Keratinocyte (primary cell): Measurements from ENCODE around the gene PAAF1. TPM values are rescaled to one million over a fixed set of nuclear protein-coding genes. Genes with fewer than 3 reads are reported as not detected.
A peak's percentile ranks its signal among the peaks of the same experiment; 100 is the strongest.

Experiments
- DNase-seq: peaks from one replicate; pipeline ENCODE4 v3.0.0-alpha.2; 2011; ENCODE audit warnings: low read depth, missing footprints, low spot score
- FAIRE-seq: peaks from 2 replicates; lab custom pipeline; 2011; peaks lifted over from hg19 to GRCh38; lab: Jason Lieb, UNC
- H2AFZ ChIP-seq: 2 replicates; pipeline ENCODE4 v1.6.0; 2012; ENCODE audit warnings: low read length, control low read depth, inconsistent platforms; ENCODE audit not compliant: control insufficient read depth
- H3K27ac ChIP-seq: 2 replicates; pipeline ENCODE4 v1.5.1; 2011; ENCODE audit warnings: low read length; ENCODE audit not compliant: control insufficient read depth, insufficient read depth
- H3K27me3 ChIP-seq: 3 replicates; pipeline ENCODE4 v1.6.0; 2011; ENCODE audit warnings: low read length; ENCODE audit not compliant: control insufficient read depth, insufficient read depth; ENCODE audit errors: extremely low read depth
- H3K36me3 ChIP-seq, 2 experiments: 2 replicates in 1 of 2; 3 replicates in 1 of 2; pipeline ENCODE4 v1.5.1; 2011; ENCODE audit warnings: low read length in 2 of 2, mild to moderate bottlenecking in 1 of 2; ENCODE audit not compliant: control insufficient read depth in 2 of 2, insufficient read depth in 2 of 2; ENCODE audit errors: extremely low read depth in 1 of 2
- H3K4me1 ChIP-seq: 3 replicates; pipeline ENCODE4 v1.5.1; 2011; ENCODE audit warnings: low read length; ENCODE audit not compliant: control insufficient read depth, insufficient read depth; ENCODE audit errors: extremely low read depth
- H3K4me2 ChIP-seq: 3 replicates; pipeline ENCODE4 v1.6.0; 2011; ENCODE audit warnings: low read depth, low read length; ENCODE audit not compliant: control insufficient read depth, insufficient read depth; ENCODE audit errors: extremely low read depth
- H3K4me3 ChIP-seq, 3 experiments: fragments of 200-600 bp in 1 of 3; sonication (generic) in 1 of 3; 2 replicates in 2 of 3; 3 replicates in 1 of 3; pipeline ENCODE4 v1.5.1; 2011 to 2016; ENCODE audit warnings: low read length in 3 of 3, mild to moderate bottlenecking in 3 of 3, control low read depth in 2 of 3, inconsistent platforms in 1 of 3, low read depth in 1 of 3, mixed read lengths in 1 of 3, mixed run types in 1 of 3, moderate library complexity in 1 of 3; ENCODE audit not compliant: control insufficient read depth in 2 of 3, insufficient read depth in 2 of 3; ENCODE audit errors: extremely low read depth in 1 of 3
- H3K79me2 ChIP-seq: 2 replicates; pipeline ENCODE4 v1.6.0; 2012; ENCODE audit warnings: low read length; ENCODE audit not compliant: control insufficient read depth, insufficient read depth
- H3K9ac ChIP-seq: 3 replicates; pipeline ENCODE4 v1.6.0; 2011; ENCODE audit warnings: low read length; ENCODE audit not compliant: control insufficient read depth, insufficient read depth; ENCODE audit errors: extremely low read depth
- H3K9me1 ChIP-seq: 3 replicates; pipeline ENCODE4 v1.6.0; 2011; ENCODE audit warnings: low read length; ENCODE audit not compliant: control insufficient read depth, insufficient read depth; ENCODE audit errors: extremely low read depth
- H3K9me3 ChIP-seq: 2 replicates; pipeline ENCODE4 v1.5.1; 2012; ENCODE audit warnings: low read depth, low read length; ENCODE audit not compliant: control insufficient read depth
- H4K20me1 ChIP-seq: 3 replicates; pipeline ENCODE4 v1.6.0; 2011; ENCODE audit warnings: low read length; ENCODE audit not compliant: control insufficient read depth, insufficient read depth; ENCODE audit errors: extremely low read depth
- CTCF ChIP-seq, 3 experiments: IDR thresholded peaks in 1 of 3; conservative IDR thresholded peaks in 1 of 3; optimal IDR thresholded peaks in 1 of 3; 2 replicates in 2 of 3; 3 replicates in 1 of 3; pipeline versions ENCODE3 to v1.5.1; 2011; ENCODE audit warnings: low read length in 3 of 3, mild to moderate bottlenecking in 3 of 3, moderate library complexity in 2 of 3, control low read depth in 1 of 3, inconsistent platforms in 1 of 3; ENCODE audit not compliant: insufficient read depth in 2 of 3; ENCODE audit errors: extremely low read depth in 1 of 3
- EZH2 ChIP-seq: IDR thresholded peaks from one replicate; pipeline ENCODE4 v1.6.1; 2012; ENCODE audit warnings: inconsistent platforms, mild to moderate bottlenecking, low read length, moderate library complexity
- dilution Hi-C: fragments of 300-500 bp; cut with MboI; formaldehyde crosslinking; loops from one replicate; pipeline ENCODE4 v1.7.0; 2020; ENCODE audit warnings: low sequenced_read_pairs; ENCODE audit not compliant: extremely low pct_ligation_motif_present
- polyA plus RNA-seq, 5 experiments: library from polyadenylated mRNA; depleted of rRNA in 3 of 5; stranded (reverse) in 3 of 5; stranded (forward) in 1 of 5; unstranded in 1 of 5; fragments of >200 nt; gene quantifications; 1 replicate in 1 of 5; 2 replicates in 3 of 5; 3 replicates in 1 of 5; pipeline versions ENCODE4 v1.2.1 to v1.2.3, GENCODE V29; 2011 to 2012; ENCODE audit warnings: missing spikeins in 2 of 5, low read depth in 1 of 5, low replicate concordance in 1 of 5

The PAAF1 gene
- polyA plus RNA-seq, 1 donor (not counting 4 experiments of a cell fraction or from before 2014, with no cell fraction given) = 19.1 TPM

- FAIRE-seq = no peak
- Histone ChIP-seq H3K27ac (peak overlapping the region; percentile 39), H3K27me3 (no peaks in the 10 kb centered on the region), H4K20me1 (no peaks in the 10 kb centered on the region), H3K4me3 (no peak overlapping the region), H3K9me3 (no peaks in the 10 kb centered on the region), H3K4me2 (no peak overlapping the region), H2AFZ (no peak overlapping the region), H3K9ac (no peak overlapping the region), H3K4me1 (peaks cover 12% of the 10 kb centered on the region), H3K36me3 (peaks cover 0 to 3% of the 10 kb centered on the region in 2 experiments), H3K9me1 (no peaks in the 10 kb centered on the region), H3K79me2 (no peaks in the 10 kb centered on the region)
- dilution Hi-C loops = no loop called here
- DNase-seq = peak; percentile 21
- TF ChIP-seq CTCF (optimal IDR thresholded peaks at IDR 0.05 in 1 of 3, IDR thresholded peaks at IDR 0.05 in 1 of 3, conservative IDR thresholded peaks at IDR 0.05 in 1 of 3; ENCODE audit: extremely low read depth in 1 of 3, insufficient read depth in 2 of 3, low read length in 3 of 3) (no peak), EZH2 (no peak)
These were observed 10.7 kb upstream of the PAAF1 start for GRCh38 chr11:73866095-73866579.

- H3K36me3 ChIP-seq = peaks cover 0 to 3% of the 10 kb centered on the region in 2 experiments
- DNase-seq (peak; percentile 45), FAIRE-seq (no peak)
- no peak overlapping the region for H3K4me3 ChIP-seq
- peak overlapping the region; percentile 39 for H3K27ac ChIP-seq
- H2AFZ ChIP-seq = no peak overlapping the region
- H3K9me1 ChIP-seq = no peaks in the 10 kb centered on the region
- peaks cover 12% of the 10 kb centered on the region for H3K4me1 ChIP-seq
- no peaks in the 10 kb centered on the region for H4K20me1 ChIP-seq
- no peaks in the 10 kb centered on the region for H3K79me2 ChIP-seq
- dilution Hi-C loops = no loop called here
- H3K9ac ChIP-seq = no peak overlapping the region
- H3K9me3 ChIP-seq = no peaks in the 10 kb centered on the region
- no peaks in the 10 kb centered on the region for H3K27me3 ChIP-seq
- TF ChIP-seq CTCF (optimal IDR thresholded peaks at IDR 0.05 in 1 of 3, IDR thresholded peaks at IDR 0.05 in 1 of 3, conservative IDR thresholded peaks at IDR 0.05 in 1 of 3; ENCODE audit: extremely low read depth in 1 of 3, insufficient read depth in 2 of 3, low read length in 3 of 3) (no peak), EZH2 (no peak)
- no peak overlapping the region for H3K4me2 ChIP-seq
These were observed 10.2 kb upstream of the PAAF1 start for GRCh38 chr11:73866586-73866996.
